Testis (tissue), 3 donors: ENCODE data around the gene KCTD13. TPM values are rescaled to one million over a fixed set of nuclear protein-coding genes. Genes with fewer than 3 reads are reported as not detected.

Experiments
- DNase-seq: peaks from one replicate; pipeline ENCODE4 v3.0.0-alpha.2; 2019
- H3K27ac ChIP-seq, 2 donors: fragments of 200-600 bp; sonication (generic); one replicate each; pipeline ENCODE4 v1.5.1; 2019
- H3K27me3 ChIP-seq: fragments of 200-600 bp; sonication (generic); one replicate; pipeline ENCODE4 v1.5.1; 2019
- H3K36me3 ChIP-seq: fragments of 200-600 bp; sonication (generic); one replicate; pipeline ENCODE4 v1.5.1; 2017; ENCODE audit warnings: low read depth; ENCODE audit errors: missing control alignments
- H3K4me1 ChIP-seq: fragments of 200-600 bp; sonication (generic); one replicate; pipeline ENCODE4 v1.5.1; 2019
- H3K4me3 ChIP-seq, 2 donors: fragments of 200-600 bp; sonication (generic); one replicate each; pipeline ENCODE4 v1.5.1; 2017 to 2019
- H3K9me3 ChIP-seq: fragments of 200-600 bp; sonication (generic); one replicate; pipeline ENCODE4 v1.5.1; 2017
- POLR2A ChIP-seq: fragments of 450-650 bp; IDR thresholded peaks from one replicate; pipeline ENCODE4 v1.6.1; 2017; ENCODE audit warnings: antibody characterized with exemption, mild to moderate bottlenecking, moderate library complexity
- WGBS, 2 donors: methylation state at CpG; one replicate each; pipeline ENCODE4 v1.1.5; 2018; 5-methylcytosine and 5-hydroxymethylcytosine counted together
- intact Hi-C: fragments of 100-400 bp; cut with DNase I; formaldehyde crosslinking; loops from one replicate; pipeline ENCODE4 v1.15.1; 2023; ENCODE audit warnings: low total_unique reads
- polyA plus RNA-seq: library from polyadenylated mRNA; stranded (reverse); fragments of 350-450 nt; fragmentation: Illumina TruSeq; extraction: RNeasy Lipid Tissue Mini Kit (QIAGEN cat#74804); gene quantifications from one replicate; pipeline ENCODE4 v1.2.3, GENCODE V29; 2014; ENCODE audit warnings: low read depth, low replicate concordance; ENCODE audit not compliant: insufficient read depth
- total RNA-seq, 2 donors: library from RNA; depleted of rRNA; stranded (reverse); fragments of >200 nt; gene quantifications; one replicate each; pipeline ENCODE4 v1.2.3, GENCODE V29; 2016
- TF ChIP-seq, protein P1 (sequence below), 3 experiments: fragments of 450-650 bp in 2 of 3; fragments of 200-600 bp in 1 of 3; sonication (generic) in 1 of 3; IDR thresholded peaks; one replicate each; pipeline ENCODE4 v1.5.1; 2016 to 2019; ENCODE audit warnings: antibody characterized with exemption in 3 of 3, mild to moderate bottlenecking in 2 of 3, moderate library complexity in 1 of 3

Gene KCTD13
- total and polyA plus RNA-seq, 3 donors from 2014 or later = 126 to 241 (median 202) TPM

DNA sequence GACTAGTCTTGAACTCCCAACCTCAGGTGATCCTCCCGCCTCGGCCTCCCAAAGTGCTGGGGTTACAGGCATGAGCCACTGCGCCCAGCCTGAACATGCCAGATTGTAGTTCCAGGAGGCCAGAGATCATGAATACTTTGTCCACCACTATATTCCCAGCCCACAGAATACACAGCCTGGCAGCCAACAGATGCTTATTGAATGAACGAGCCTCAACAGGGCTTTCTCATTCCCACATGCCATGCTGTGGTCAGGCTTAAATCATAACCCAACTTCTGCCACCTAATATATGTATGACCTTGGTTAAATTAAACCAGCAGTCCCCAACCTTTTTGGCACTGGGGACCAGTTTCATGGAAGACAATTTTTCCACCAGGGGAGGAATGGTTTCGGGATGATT is 32.7 kb upstream of the KCTD13 start:
- Histone ChIP-seq H3K27ac (no peak overlapping the region), H3K27me3 (no peaks in the 10 kb centered on the region), H3K36me3 (no peaks in the 10 kb centered on the region), H3K9me3 (no peaks in the 10 kb centered on the region), H3K4me3 (no peak overlapping the region), H3K4me1 (peaks cover 11% of the 10 kb centered on the region)
- 87 to 94% methylated on average over 5 of the region's 5 CpGs for WGBS, 2 donors
- TF ChIP-seq, protein P1, sequence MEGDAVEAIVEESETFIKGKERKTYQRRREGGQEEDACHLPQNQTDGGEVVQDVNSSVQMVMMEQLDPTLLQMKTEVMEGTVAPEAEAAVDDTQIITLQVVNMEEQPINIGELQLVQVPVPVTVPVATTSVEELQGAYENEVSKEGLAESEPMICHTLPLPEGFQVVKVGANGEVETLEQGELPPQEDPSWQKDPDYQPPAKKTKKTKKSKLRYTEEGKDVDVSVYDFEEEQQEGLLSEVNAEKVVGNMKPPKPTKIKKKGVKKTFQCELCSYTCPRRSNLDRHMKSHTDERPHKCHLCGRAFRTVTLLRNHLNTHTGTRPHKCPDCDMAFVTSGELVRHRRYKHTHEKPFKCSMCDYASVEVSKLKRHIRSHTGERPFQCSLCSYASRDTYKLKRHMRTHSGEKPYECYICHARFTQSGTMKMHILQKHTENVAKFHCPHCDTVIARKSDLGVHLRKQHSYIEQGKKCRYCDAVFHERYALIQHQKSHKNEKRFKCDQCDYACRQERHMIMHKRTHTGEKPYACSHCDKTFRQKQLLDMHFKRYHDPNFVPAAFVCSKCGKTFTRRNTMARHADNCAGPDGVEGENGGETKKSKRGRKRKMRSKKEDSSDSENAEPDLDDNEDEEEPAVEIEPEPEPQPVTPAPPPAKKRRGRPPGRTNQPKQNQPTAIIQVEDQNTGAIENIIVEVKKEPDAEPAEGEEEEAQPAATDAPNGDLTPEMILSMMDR (IDR thresholded peaks at IDR 0.05) = no peak
- TF ChIP-seq POLR2A = no peak
- DNase-seq = no peak
- intact Hi-C loops = no loop called here

DNA sequence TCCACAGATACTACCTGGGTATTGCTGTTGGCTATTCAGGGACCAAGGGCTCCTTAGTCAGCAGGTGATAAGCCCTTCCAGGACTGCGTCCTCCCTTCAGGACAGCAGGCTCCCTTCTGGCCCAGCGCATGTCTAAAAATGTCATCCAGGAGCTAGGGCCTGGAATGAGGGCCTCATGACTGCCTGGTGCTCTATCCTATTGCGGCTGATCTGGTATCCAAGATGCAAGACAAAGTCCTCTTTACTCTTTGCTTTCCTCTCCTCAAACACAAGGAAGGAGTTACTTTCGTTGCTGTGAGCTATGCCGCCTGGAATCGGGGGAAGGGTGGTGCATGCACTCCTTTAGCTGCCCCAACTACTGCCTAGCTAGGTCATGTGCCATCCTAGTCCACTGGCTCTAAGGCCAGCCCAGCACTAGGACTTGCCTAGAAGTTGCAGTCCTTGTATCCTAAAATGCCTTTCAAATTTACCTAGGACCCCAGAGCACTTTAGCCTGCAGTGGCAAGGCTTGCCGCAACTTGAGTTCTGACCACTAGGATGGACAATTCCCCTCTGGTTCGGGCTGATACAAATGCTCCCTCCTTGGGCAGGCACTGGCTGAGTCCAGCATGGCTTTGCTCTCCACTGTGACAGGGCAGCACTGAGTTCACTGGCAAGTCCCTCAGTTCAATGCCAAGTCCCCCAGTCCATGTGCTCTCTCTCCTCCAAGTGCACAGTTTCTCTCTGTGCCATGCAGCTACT is 25.8 kb upstream of the KCTD13 start:
- no peaks in the 10 kb centered on the region for H3K27me3 ChIP-seq
- no peak overlapping the region for H3K27ac ChIP-seq
- no peak for DNase-seq
- no peaks in the 10 kb centered on the region for H3K36me3 ChIP-seq
- intact Hi-C loops = no loop called here
- TF ChIP-seq, protein P1 (IDR thresholded peaks at IDR 0.05) = no peak
- TF ChIP-seq POLR2A = no peak
- H3K4me3 ChIP-seq = no peak overlapping the region
- 88 to 96% methylated on average over 3 to 8 of the region's 8 CpGs for WGBS, 2 donors
- H3K4me1 ChIP-seq = no peaks in the 10 kb centered on the region
- no peaks in the 10 kb centered on the region for H3K9me3 ChIP-seq

DNA sequence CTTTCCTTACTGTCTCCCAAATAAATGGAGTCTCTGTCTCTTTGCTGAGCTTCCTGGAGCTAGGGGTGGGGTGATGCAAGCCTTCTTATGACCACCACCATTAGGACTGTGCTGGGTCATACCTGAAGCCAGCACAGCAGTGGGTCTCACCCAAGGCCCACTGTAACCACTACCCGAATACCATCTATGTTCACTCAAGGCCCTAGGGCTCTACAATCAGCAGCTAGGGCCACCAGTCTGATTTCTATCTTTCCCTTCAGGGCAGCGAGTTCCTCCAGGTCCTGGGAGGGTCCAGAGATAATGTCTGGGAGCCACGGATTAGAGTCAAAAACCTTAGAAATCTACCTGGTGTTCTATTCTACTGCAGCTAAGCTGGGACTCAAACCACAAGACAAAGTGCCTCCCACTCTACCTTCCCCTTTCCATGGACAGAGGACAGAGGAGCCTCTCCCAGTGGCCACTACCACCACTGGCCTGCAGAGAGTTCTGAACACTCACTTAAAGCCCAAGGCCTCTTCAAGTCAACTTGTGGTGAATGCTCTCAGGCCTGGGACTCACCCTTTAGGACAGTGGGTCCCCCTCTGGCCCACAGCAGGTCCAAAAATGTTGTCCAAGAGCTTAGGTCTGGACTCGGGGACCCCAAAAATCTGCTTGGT is 24.9 kb upstream of the KCTD13 start:
- 90 to 93% methylated on average over 4 of the region's 4 CpGs for WGBS, 2 donors
- intact Hi-C loops = no loop called here
- H3K27me3 ChIP-seq = no peaks in the 10 kb centered on the region
- no peak overlapping the region for H3K27ac ChIP-seq
- H3K9me3 ChIP-seq = no peaks in the 10 kb centered on the region
- H3K4me3 ChIP-seq = no peak overlapping the region
- TF ChIP-seq, protein P1 (IDR thresholded peaks at IDR 0.05) = no peak
- TF ChIP-seq POLR2A = no peak
- H3K4me1 ChIP-seq = no peaks in the 10 kb centered on the region
- DNase-seq = no peak
- no peaks in the 10 kb centered on the region for H3K36me3 ChIP-seq

DNA sequence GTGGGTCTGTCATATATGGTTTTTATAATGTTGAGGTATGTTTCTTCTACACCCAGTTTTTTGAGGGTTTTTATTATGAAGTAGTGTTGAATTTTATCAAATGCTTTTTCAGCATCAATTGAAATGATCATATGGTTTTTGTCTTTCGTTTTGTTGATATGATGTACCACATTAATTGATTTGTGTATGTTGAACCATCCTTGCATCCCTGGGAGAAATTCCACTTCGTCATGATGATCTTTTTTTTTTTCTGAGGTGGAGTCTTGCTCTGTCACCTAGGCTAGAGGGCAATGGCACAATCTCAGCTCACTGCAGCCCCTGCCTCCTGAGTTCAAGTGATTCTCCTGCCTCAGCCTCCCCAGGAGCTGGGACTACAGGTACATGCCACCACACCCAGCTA is 21.9 kb upstream of the KCTD13 start:
- WGBS, 2 donors = 88 to 90% methylated on average over 2 of the region's 2 CpGs
- no peak overlapping the region for H3K27ac ChIP-seq
- no peak for DNase-seq
- no peaks in the 10 kb centered on the region for H3K36me3 ChIP-seq
- no peak for TF ChIP-seq POLR2A
- TF ChIP-seq, protein P1 (IDR thresholded peaks at IDR 0.05) = no peak
- H3K4me3 ChIP-seq = no peak overlapping the region
- no peaks in the 10 kb centered on the region for H3K9me3 ChIP-seq
- intact Hi-C loops = no loop called here
- H3K27me3 ChIP-seq = no peaks in the 10 kb centered on the region
- H3K4me1 ChIP-seq = peaks cover 13% of the 10 kb centered on the region
